Stimulated activated CD4-positive, alpha-beta T cell treated with anti-CD3 and anti-CD28 coated beads, Interleukin-12 subunit alpha, Interleukin-12 subunit beta, amount 100 ng/mL, for 4 hours (primary cell): Measurements from ENCODE around the gene NPEPL1.
"Not testable (repeated sequence)": the region's sequence is repeated elsewhere in the genome, so short reads cannot be mapped to it uniquely, and the experiment has no call there.

Experiments
- DNase-seq: peaks from one replicate; pipeline ENCODE4 v3.0.0-alpha.2; 2020

The NPEPL1 gene

GRCh38 chr20:58692579-58693225, at the start of gene NPEPL1:
NPEPL1 (plus strand) TSS chr20:58692800; CDS start chr20:58692901, 101 bp downstream.
- peak; percentile 69 for DNase-seq

- DNase-seq = not testable (repeated sequence)
Measured at GRCh38 chr20:58642896-58643295, 49.7 kb upstream of the NPEPL1 start.

- DNase-seq = no peak
Measured at GRCh38 chr20:58645412-58645968, 47.1 kb upstream of the NPEPL1 start.

GRCh38 chr20:58646257-58646656, 46.3 kb upstream of the NPEPL1 start:
- DNase-seq = no peak

GRCh38 chr20:58646703-58647102, 45.9 kb upstream of the NPEPL1 start:
- no peak for DNase-seq

GRCh38 chr20:58647162-58647795, 45.3 kb upstream of the NPEPL1 start:
- no peak for DNase-seq

- no peak for DNase-seq
Measured at GRCh38 chr20:58647796-58648501, 44.7 kb upstream of the NPEPL1 start.

GRCh38 chr20:58648502-58648825, 44.1 kb upstream of the NPEPL1 start:
- DNase-seq = not testable (repeated sequence)

GRCh38 chr20:58649288-58650180, 43.1 kb upstream of the NPEPL1 start:
- DNase-seq = peak; percentile 42

- peak; percentile 40 for DNase-seq
Measured at GRCh38 chr20:58650181-58650775, 42.3 kb upstream of the NPEPL1 start.

- DNase-seq = peak; percentile 86
Measured at GRCh38 chr20:58650776-58651558, 41.6 kb upstream of the NPEPL1 start, which contains the start of gene STX16. STX16 (plus strand) TSS chr20:58651283; CDS start chr20:58652007, 724 bp downstream.

GRCh38 chr20:58651559-58651945, 41.0 kb upstream of the NPEPL1 start:
- DNase-seq = no peak

- peak; percentile 38 for DNase-seq
Measured at GRCh38 chr20:58651946-58652605, 40.5 kb upstream of the NPEPL1 start.

GRCh38 chr20:58652606-58653294, 39.9 kb upstream of the NPEPL1 start:
- no peak for DNase-seq

- no peak for DNase-seq
Measured at GRCh38 chr20:58654337-58654736, 38.3 kb upstream of the NPEPL1 start.

GRCh38 chr20:58655328-58656107, 37.1 kb upstream of the NPEPL1 start:
- no peak for DNase-seq

GRCh38 chr20:58656831-58657230, 35.8 kb upstream of the NPEPL1 start:
- no peak for DNase-seq

GRCh38 chr20:58657262-58657661, 35.3 kb upstream of the NPEPL1 start:
- DNase-seq = no peak

- no peak for DNase-seq
Measured at GRCh38 chr20:58657986-58658385, 34.6 kb upstream of the NPEPL1 start.
